Measurements from ENCODE around the gene ALKBH3. TPM values are rescaled to one million over a fixed set of nuclear protein-coding genes. Genes with fewer than 3 reads are reported as not detected.

Gene ALKBH3
- polyA plus RNA-seq, 1 experiment: 36.5 TPM

DNA sequence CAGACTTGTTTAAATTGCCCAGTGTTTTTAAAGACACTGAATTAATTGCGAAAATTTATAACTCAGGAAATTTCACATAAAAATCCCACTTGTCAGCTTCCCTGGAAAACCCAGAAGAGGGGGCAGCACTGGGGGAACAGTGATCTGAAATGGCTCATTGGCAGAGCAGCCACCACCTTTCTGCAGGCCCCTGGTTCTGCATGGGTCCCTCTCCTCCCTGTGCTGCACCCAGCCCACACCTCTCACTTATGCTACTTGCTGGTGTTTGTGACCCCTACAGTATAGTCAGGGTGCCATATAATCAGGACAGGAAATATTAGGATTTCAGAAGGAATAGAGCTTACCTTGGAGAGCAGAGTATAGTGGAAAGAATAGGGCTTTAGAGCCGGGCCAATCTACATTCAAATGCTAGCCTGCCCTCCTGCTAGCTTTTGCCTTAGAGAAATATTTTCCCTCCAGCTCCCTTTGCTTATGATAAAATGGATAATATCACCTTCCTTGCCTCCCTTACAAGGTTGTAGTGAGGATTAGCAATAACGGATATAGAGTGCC is 33.3 kb downstream of the ALKBH3 start:
- ChIA-PET POLR2A (interaction anchor here (0.6 kb wide), 1 partner anchor 28 kb away, joined by 3 read pairs; no protein-coding TSS in a partner anchor), CTCF (interaction anchor here (2.0 kb wide), 1 partner anchor 24 kb away, joined by 6 read pairs; no protein-coding TSS in a partner anchor)
- no peak for DNase-seq (ENCODE audit: low read depth, low spot score)
- Histone ChIP-seq H3K4me3 (ENCODE audit: low read depth, low read length) (no peak overlapping the region), H3K27ac (ENCODE audit: low read depth, low read length) (no peak overlapping the region), H3K9me3 (ENCODE audit: control insufficient read depth, insufficient read depth, low read length) (no peaks in the 10 kb centered on the region), H3K27me3 (ENCODE audit: control insufficient read depth, insufficient read depth, low read length) (no peaks in the 10 kb centered on the region)
- TF ChIP-seq, protein P1, sequence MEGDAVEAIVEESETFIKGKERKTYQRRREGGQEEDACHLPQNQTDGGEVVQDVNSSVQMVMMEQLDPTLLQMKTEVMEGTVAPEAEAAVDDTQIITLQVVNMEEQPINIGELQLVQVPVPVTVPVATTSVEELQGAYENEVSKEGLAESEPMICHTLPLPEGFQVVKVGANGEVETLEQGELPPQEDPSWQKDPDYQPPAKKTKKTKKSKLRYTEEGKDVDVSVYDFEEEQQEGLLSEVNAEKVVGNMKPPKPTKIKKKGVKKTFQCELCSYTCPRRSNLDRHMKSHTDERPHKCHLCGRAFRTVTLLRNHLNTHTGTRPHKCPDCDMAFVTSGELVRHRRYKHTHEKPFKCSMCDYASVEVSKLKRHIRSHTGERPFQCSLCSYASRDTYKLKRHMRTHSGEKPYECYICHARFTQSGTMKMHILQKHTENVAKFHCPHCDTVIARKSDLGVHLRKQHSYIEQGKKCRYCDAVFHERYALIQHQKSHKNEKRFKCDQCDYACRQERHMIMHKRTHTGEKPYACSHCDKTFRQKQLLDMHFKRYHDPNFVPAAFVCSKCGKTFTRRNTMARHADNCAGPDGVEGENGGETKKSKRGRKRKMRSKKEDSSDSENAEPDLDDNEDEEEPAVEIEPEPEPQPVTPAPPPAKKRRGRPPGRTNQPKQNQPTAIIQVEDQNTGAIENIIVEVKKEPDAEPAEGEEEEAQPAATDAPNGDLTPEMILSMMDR (IDR thresholded peaks at IDR 0.05; ENCODE audit: low read depth, low read length): no peak

DNA sequence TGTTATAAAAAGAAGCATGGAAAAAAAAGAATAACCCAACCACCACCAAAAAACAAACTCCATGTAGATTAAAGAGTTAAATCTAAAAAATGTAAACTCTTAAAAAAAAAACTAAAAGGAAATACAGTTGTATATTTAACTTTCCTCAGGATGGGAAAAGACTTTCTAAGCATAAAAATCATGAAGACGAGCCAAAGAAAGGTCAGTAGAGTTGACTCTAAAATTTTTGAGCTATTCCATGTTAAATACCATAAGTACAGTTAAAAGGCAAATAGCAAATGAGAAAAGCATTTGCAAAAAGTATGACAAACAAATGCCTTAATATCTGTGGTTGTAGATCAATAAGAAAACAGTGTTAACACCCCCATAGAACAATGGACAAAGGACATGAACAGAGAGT is 33.8 kb downstream of the ALKBH3 start:
- no peak overlapping the region for H3K27ac ChIP-seq (ENCODE audit: low read depth, low read length)
- no peak for DNase-seq (ENCODE audit: low read depth, low spot score)
- ChIA-PET CTCF (interaction anchor here (0.7 to 2.0 kb wide), 2 partner anchors 8 to 25 kb away, joined by 5 to 6 read pairs; no protein-coding TSS in a partner anchor), POLR2A (no interaction called here)
- TF ChIP-seq, protein P1 (IDR thresholded peaks at IDR 0.05; ENCODE audit: low read depth, low read length): no peak
- H3K27me3 ChIP-seq (ENCODE audit: control insufficient read depth, insufficient read depth, low read length): no peaks in the 10 kb centered on the region
- no peaks in the 10 kb centered on the region for H3K9me3 ChIP-seq (ENCODE audit: control insufficient read depth, insufficient read depth, low read length)
- H3K4me3 ChIP-seq (ENCODE audit: low read depth, low read length): no peak overlapping the region

DNA sequence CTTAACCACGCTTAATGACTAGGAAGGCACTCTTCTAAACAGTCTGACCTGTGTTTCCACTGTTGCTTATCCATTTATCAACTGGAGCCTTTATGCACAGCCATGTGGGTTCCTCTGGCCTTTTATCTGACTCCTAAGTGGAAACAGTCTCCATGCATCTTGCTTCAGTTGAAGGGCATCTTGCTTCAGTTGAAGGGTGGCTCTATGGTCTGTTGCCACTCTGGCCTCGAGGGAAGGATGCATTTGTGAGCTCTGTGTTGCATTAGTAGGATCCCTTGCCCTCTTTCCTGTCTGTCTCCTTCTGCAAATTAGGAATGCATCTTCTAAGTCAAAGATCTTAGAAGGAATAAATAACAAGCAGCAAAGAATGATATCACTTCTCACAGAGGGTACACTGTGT is 36.0 kb downstream of the ALKBH3 start:
- CTCF ChIA-PET: no interaction called here
- Histone ChIP-seq H3K27ac (ENCODE audit: low read depth, low read length) (no peak overlapping the region), H3K27me3 (ENCODE audit: control insufficient read depth, insufficient read depth, low read length) (no peaks in the 10 kb centered on the region), H3K9me3 (ENCODE audit: control insufficient read depth, insufficient read depth, low read length) (no peaks in the 10 kb centered on the region), H3K4me3 (ENCODE audit: low read depth, low read length) (no peak overlapping the region)
- POLR2A ChIA-PET: no interaction called here
- DNase-seq (ENCODE audit: low read depth, low spot score): no peak
- TF ChIP-seq, protein P1 (IDR thresholded peaks at IDR 0.05; ENCODE audit: low read depth, low read length): no peak

DNA sequence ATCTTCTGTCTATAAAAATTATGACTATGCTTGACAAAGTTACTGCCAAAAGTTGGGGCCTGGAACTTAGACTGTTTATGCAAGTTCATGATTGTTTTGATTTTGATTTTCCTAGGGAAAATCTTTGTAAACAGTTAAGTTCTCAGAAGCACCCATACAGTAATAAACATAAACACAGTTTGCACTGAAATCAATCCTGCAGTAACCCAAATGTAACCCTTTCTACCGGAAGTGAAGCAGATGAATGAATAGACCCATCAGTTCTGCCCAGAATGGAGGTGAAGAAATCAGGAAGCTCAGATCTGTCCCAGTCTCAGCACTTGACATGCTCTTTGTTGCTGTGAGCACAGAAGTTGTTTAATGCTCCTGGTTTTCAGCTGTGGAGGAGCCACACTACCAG is 37.2 kb downstream of the ALKBH3 start:
- POLR2A ChIA-PET: no interaction called here
- CTCF ChIA-PET: interaction anchor here (0.6 to 2.9 kb wide), 6 partner anchors 12 to 120 kb away, joined by 3 to 15 read pairs (median 3); no protein-coding TSS in a partner anchor
- TF ChIP-seq, protein P1 (IDR thresholded peaks at IDR 0.05; ENCODE audit: low read depth, low read length): no peak
- no peak overlapping the region for H3K4me3 ChIP-seq (ENCODE audit: low read depth, low read length)
- no peak for DNase-seq (ENCODE audit: low read depth, low spot score)
- H3K27me3 ChIP-seq (ENCODE audit: control insufficient read depth, insufficient read depth, low read length): no peaks in the 10 kb centered on the region
- no peaks in the 10 kb centered on the region for H3K9me3 ChIP-seq (ENCODE audit: control insufficient read depth, insufficient read depth, low read length)
- H3K27ac ChIP-seq (ENCODE audit: low read depth, low read length): no peak overlapping the region

DNA sequence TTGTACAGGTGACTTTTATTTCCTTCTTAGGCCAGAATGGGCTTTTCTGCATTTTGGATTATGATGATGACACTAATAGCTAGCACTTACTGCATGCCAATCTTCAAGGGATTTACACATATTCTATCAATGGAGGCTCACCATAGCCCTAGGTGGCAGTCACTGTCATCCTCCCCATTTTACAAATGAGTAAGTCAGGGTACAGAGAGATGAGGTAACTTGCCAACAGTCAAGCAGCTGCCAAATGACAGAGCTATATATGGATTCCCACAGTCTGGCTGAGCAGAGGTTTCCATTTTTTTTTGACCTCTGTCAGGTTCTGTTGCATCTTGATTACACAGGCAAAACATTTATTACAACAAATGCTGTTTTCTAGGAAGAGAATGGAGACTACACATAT is 38.0 kb downstream of the ALKBH3 start:
- Histone ChIP-seq H3K4me3 (ENCODE audit: low read depth, low read length) (no peak overlapping the region), H3K27me3 (ENCODE audit: control insufficient read depth, insufficient read depth, low read length) (no peaks in the 10 kb centered on the region), H3K9me3 (ENCODE audit: control insufficient read depth, insufficient read depth, low read length) (no peaks in the 10 kb centered on the region), H3K27ac (ENCODE audit: low read depth, low read length) (no peak overlapping the region)
- TF ChIP-seq, protein P1 (IDR thresholded peaks at IDR 0.05; ENCODE audit: low read depth, low read length): no peak
- POLR2A ChIA-PET: interaction anchor here (0.6 to 0.7 kb wide), 2 partner anchors 15 to 26 kb away, joined by 3 read pairs; no protein-coding TSS in a partner anchor
- CTCF ChIA-PET: interaction anchor here (0.6 to 2.9 kb wide), 8 partner anchors 13 to 215 kb away, joined by 3 to 15 read pairs (median 3); no protein-coding TSS in a partner anchor
- DNase-seq (ENCODE audit: low read depth, low spot score): no peak

All from AG04450 (cell line).